WTC11 (cell line): ENCODE measurements around the gene PXYLP1. TPM values are rescaled to one million over a fixed set of nuclear protein-coding genes. Genes with fewer than 3 reads are reported as not detected.

Experiments used
- ATAC-seq: fragments of 200-7000 bp; cut with Tn5 transposase; 2 replicates; pipeline ENCODE4 v1.10.0; 2021; ENCODE audit warnings: mild to moderate bottlenecking, moderate library complexity
- CTCF ChIA-PET: fragments of 300-600 bp; sonication (Branson Sonifier 250); formaldehyde crosslinking; loops from one replicate; lab custom pipeline; 2021; ENCODE audit warnings: antibody characterized with exemption; lab: Charles Lee
- POLR2A ChIA-PET: fragments of 350-600 bp; sonication (Branson Sonifier 250); formaldehyde crosslinking; loops from one replicate; lab custom pipeline; 2021; ENCODE audit warnings: antibody characterized with exemption; lab: Charles Lee
- DNase-seq: peaks from one replicate; pipeline ENCODE4 v3.0.0; 2021; ENCODE audit warnings: low spot score
- H3K27ac Mint-ChIP-seq: 2 replicates; pipeline ENCODE4 v1.8.0; 2021; ENCODE audit warnings: mixed read lengths
- H3K27me3 Mint-ChIP-seq: 2 replicates; pipeline ENCODE4 v1.8.0; 2021; ENCODE audit warnings: low read depth, mild to moderate bottlenecking, moderate library complexity, mixed read lengths
- H3K36me3 Mint-ChIP-seq: 2 replicates; pipeline ENCODE4 v1.8.0; 2021; ENCODE audit warnings: mixed read lengths
- H3K4me1 Mint-ChIP-seq: 2 replicates; pipeline ENCODE4 v1.8.0; 2022; ENCODE audit warnings: mixed read lengths
- H3K4me3 Mint-ChIP-seq: 2 replicates; pipeline ENCODE4 v1.8.0; 2021; ENCODE audit warnings: mild to moderate bottlenecking, moderate library complexity, mixed read lengths
- H3K9me3 Mint-ChIP-seq: 2 replicates; pipeline ENCODE4 v1.8.0; 2021; ENCODE audit warnings: mixed read lengths
- E2F4 ChIP-seq: sonication (generic); formaldehyde crosslinking; IDR thresholded peaks from 2 replicates; pipeline ENCODE4 v1.8.1; 2022; ENCODE audit warnings: low read depth, mild to moderate bottlenecking, moderate library complexity, missing genetic modification reagents, borderline replicate concordance
- ELF4 ChIP-seq: sonication (generic); formaldehyde crosslinking; IDR thresholded peaks from 2 replicates; pipeline ENCODE4 v1.8.1; 2022; ENCODE audit warnings: low read depth, mild to moderate bottlenecking, moderate library complexity, missing genetic modification reagents
- GRHL2 ChIP-seq: fragments of 250-450 bp; sonication (Bioruptor Pico); IDR thresholded peaks from 2 replicates; pipeline ENCODE4 v1.8.0; 2022; ENCODE audit warnings: mild to moderate bottlenecking, moderate library complexity; ENCODE audit not compliant: insufficient replicate concordance, severe bottlenecking
- IRF2 ChIP-seq: sonication (generic); formaldehyde crosslinking; IDR thresholded peaks from 2 replicates; pipeline ENCODE4 v1.8.0; 2022; ENCODE audit warnings: low read depth, missing genetic modification reagents, borderline replicate concordance
- JUN ChIP-seq: sonication (generic); formaldehyde crosslinking; IDR thresholded peaks from 2 replicates; pipeline ENCODE4 v1.8.0; 2023; ENCODE audit warnings: mild to moderate bottlenecking, missing genetic modification reagents
- NFYB ChIP-seq: sonication (generic); formaldehyde crosslinking; conservative IDR thresholded peaks from 2 replicates; pipeline ENCODE4 v1.8.0; 2022; ENCODE audit warnings: low read depth, missing genetic modification reagents
- NR2C2 ChIP-seq: sonication (generic); formaldehyde crosslinking; IDR thresholded peaks from 2 replicates; pipeline ENCODE4 v1.8.0; 2022; ENCODE audit warnings: mild to moderate bottlenecking, missing genetic modification reagents
- USF1 ChIP-seq: sonication (generic); formaldehyde crosslinking; IDR thresholded peaks from 2 replicates; pipeline ENCODE4 v1.8.0; 2022; ENCODE audit warnings: mild to moderate bottlenecking, missing genetic modification reagents
- ZNF532 ChIP-seq: fragments of 250-450 bp; sonication (Bioruptor Pico); IDR thresholded peaks from 2 replicates; pipeline ENCODE4 v1.9.0; 2021; ENCODE audit warnings: mild to moderate bottlenecking, borderline replicate concordance
- total RNA-seq: library from RNA; stranded (reverse); gene quantifications from 3 replicates; pipeline ENCODE4 v1.2.3, GENCODE V29; 2021
- TF ChIP-seq, protein P1 (sequence below): sonication (generic); formaldehyde crosslinking; IDR thresholded peaks from 2 replicates; pipeline ENCODE4 v1.8.1; 2022; ENCODE audit warnings: mild to moderate bottlenecking, moderate library complexity, missing genetic modification reagents
- TF ChIP-seq, protein P2 (sequence below): sonication (generic); formaldehyde crosslinking; IDR thresholded peaks from 2 replicates; pipeline ENCODE4 v1.8.0; 2022; ENCODE audit warnings: mild to moderate bottlenecking, missing genetic modification reagents
- TF ChIP-seq, protein P3 (sequence below): sonication (generic); formaldehyde crosslinking; IDR thresholded peaks from 2 replicates; pipeline ENCODE4 v1.8.1; 2023; ENCODE audit warnings: mild to moderate bottlenecking, missing genetic modification reagents

The PXYLP1 gene
- total RNA-seq, 1 experiment from 2014 or later = 20.1 TPM

GRCh38 chr3:141241616-141242376, 10.2 kb downstream of the PXYLP1 start:
- no peaks in the 10 kb centered on the region for H3K27me3 Mint-ChIP-seq
- peaks cover 5% of the 10 kb centered on the region for H3K36me3 Mint-ChIP-seq
- H3K9me3 Mint-ChIP-seq = peaks cover 5% of the 10 kb centered on the region; the same call in 1 of the 2 replicates
- H3K27ac Mint-ChIP-seq = no peak overlapping the region
- H3K4me1 Mint-ChIP-seq = peaks cover 34% of the 10 kb centered on the region
- POLR2A ChIA-PET = interaction anchor here (0.8 kb wide), 1 partner anchor 10 kb away, joined by 3 read pairs; the partner anchor contains the start of gene PXYLP1
- DNase-seq = no peak
- no peak for ATAC-seq
- CTCF ChIA-PET = interaction anchor here (1.6 to 2.6 kb wide), 2 partner anchors 10 kb away, joined by 10 to 12 read pairs; partner anchors contain the start of gene PXYLP1
- no peak overlapping the region for H3K4me3 Mint-ChIP-seq
- no peak for TF ChIP-seq USF1 (CRISPR knock-in tag)

DNA sequence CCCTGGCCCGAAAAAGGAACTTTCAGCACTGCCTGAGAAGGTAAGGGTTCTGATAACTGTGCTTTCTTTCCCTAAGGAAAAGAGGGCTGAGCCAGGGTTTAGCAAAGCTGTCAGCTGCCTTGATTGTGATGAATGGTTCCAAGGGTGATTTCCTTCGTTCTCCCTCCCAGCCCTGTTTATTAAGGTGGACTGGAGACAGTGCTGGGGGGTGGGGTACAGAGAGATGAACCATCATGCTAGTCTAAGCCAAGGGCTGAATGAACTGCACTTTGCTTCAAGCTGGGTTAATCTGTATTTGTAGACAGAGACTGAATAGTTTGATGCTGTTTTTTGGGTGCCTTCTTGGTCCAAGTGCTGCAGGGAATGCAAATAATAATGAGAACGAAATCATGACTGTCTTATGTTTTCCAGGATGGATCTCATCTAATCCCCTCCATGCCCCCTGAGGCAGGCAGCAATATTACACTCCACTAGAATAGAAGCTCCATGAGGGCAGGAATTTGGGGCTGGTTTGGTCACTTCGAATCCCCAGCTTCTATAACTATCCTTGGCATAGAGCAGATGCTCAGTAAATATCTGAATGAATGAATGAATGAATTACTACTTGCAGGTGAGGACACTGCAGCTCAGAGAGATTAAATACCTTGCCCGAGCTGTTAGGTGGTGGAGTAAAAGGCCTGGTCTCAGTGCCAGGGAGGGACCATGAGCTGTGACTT, 10.9 kb downstream of the PXYLP1 start:
- H3K4me3 Mint-ChIP-seq = no peak overlapping the region
- H3K27ac Mint-ChIP-seq = no peak overlapping the region
- H3K4me1 Mint-ChIP-seq = peaks cover 33% of the 10 kb centered on the region
- no peak for DNase-seq
- H3K27me3 Mint-ChIP-seq = no peaks in the 10 kb centered on the region
- ChIA-PET CTCF (interaction anchor here (1.6 kb wide), 1 partner anchor 11 kb away, joined by 10 read pairs; the partner anchor contains the start of gene PXYLP1), POLR2A (interaction anchor here (0.8 kb wide), 1 partner anchor 11 kb away, joined by 3 read pairs; the partner anchor contains the start of gene PXYLP1)
- ATAC-seq = no peak
- H3K9me3 Mint-ChIP-seq = peaks cover 5% of the 10 kb centered on the region; the same call in 1 of the 2 replicates
- peaks cover 5% of the 10 kb centered on the region for H3K36me3 Mint-ChIP-seq
- TF ChIP-seq E2F4 (CRISPR knock-in tag) (no peak), NFYB (CRISPR knock-in tag) (no peak)
- TF ChIP-seq, protein P1, sequence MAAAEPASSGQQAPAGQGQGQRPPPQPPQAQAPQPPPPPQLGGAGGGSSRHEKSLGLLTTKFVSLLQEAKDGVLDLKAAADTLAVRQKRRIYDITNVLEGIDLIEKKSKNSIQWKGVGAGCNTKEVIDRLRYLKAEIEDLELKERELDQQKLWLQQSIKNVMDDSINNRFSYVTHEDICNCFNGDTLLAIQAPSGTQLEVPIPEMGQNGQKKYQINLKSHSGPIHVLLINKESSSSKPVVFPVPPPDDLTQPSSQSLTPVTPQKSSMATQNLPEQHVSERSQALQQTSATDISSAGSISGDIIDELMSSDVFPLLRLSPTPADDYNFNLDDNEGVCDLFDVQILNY (CRISPR knock-in tag) = no peak

DNA sequence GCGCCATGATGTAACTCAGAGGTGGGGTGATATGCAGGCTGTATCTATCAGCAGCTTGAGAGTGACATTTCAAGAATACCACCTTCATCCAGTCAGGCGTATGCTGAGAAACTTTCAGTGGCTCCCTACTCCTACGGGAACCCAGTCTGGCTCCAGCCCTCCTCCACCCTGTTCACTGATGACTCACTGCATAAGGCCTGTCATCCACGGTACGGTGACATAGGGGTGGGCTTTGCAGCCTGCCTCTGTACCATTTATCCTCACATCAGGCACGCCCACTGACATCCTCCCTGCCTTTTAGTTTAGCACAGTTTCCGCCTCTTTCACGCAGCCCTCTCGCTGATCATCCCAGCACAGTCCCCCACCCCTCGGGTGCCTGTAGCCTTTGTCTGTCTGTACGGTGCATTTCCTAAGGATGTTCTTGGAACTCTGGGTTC, 11.7 kb downstream of the PXYLP1 start:
- Mint-ChIP-seq H3K27ac (no peak overlapping the region), H3K4me3 (no peak overlapping the region), H3K36me3 (peaks cover 5% of the 10 kb centered on the region), H3K27me3 (no peaks in the 10 kb centered on the region), H3K4me1 (peaks cover 25% of the 10 kb centered on the region), H3K9me3 (peaks cover 5% of the 10 kb centered on the region; the same call in 1 of the 2 replicates)
- DNase-seq = no peak
- ATAC-seq = peak; percentile 25; the same call in 1 of the 2 replicates
- CTCF ChIA-PET = interaction anchor here (0.9 to 1.6 kb wide), 2 partner anchors 11 to 12 kb away, joined by 3 to 10 read pairs; partner anchors contain the start of gene PXYLP1
- POLR2A ChIA-PET = no interaction called here
- TF ChIP-seq, protein P2, sequence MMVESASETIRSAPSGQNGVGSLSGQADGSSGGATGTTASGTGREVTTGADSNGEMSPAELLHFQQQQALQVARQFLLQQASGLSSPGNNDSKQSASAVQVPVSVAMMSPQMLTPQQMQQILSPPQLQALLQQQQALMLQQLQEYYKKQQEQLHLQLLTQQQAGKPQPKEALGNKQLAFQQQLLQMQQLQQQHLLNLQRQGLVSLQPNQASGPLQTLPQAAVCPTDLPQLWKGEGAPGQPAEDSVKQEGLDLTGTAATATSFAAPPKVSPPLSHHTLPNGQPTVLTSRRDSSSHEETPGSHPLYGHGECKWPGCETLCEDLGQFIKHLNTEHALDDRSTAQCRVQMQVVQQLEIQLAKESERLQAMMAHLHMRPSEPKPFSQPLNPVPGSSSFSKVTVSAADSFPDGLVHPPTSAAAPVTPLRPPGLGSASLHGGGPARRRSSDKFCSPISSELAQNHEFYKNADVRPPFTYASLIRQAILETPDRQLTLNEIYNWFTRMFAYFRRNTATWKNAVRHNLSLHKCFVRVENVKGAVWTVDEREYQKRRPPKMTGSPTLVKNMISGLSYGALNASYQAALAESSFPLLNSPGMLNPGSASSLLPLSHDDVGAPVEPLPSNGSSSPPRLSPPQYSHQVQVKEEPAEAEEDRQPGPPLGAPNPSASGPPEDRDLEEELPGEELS = no peak
- TF ChIP-seq GRHL2 (CRISPR knock-in tag) (no peak), JUN (CRISPR knock-in tag) (no peak), IRF2 (CRISPR knock-in tag) (no peak), ELF4 (CRISPR knock-in tag) (no peak), NR2C2 (no peak), ZNF532 (no peak)
- TF ChIP-seq, protein P3, sequence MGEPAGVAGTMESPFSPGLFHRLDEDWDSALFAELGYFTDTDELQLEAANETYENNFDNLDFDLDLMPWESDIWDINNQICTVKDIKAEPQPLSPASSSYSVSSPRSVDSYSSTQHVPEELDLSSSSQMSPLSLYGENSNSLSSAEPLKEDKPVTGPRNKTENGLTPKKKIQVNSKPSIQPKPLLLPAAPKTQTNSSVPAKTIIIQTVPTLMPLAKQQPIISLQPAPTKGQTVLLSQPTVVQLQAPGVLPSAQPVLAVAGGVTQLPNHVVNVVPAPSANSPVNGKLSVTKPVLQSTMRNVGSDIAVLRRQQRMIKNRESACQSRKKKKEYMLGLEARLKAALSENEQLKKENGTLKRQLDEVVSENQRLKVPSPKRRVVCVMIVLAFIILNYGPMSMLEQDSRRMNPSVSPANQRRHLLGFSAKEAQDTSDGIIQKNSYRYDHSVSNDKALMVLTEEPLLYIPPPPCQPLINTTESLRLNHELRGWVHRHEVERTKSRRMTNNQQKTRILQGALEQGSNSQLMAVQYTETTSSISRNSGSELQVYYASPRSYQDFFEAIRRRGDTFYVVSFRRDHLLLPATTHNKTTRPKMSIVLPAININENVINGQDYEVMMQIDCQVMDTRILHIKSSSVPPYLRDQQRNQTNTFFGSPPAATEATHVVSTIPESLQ (CRISPR knock-in tag) = no peak
